ENCODE results near the gene NEURL1B. TPM values are rescaled to one million over a fixed set of nuclear protein-coding genes. Genes with fewer than 3 reads are reported as not detected.

The NEURL1B gene
- total RNA-seq, 2 experiments from 2014 or later, result 0.08 to 0.16 TPM

- no peaks in the 10 kb centered on the region for H3K36me3 Mint-ChIP-seq (ENCODE audit: low read depth)
- H3K27ac Mint-ChIP-seq, result no peak overlapping the region
- peaks cover 2 to 12% of the 10 kb centered on the region in 2 experiments for H3K9me3 ChIP-seq (ENCODE audit: control insufficient read depth in 1 of 2, insufficient read depth in 1 of 2, low read length in 2 of 2)
- ATAC-seq (ENCODE audit: poor library complexity) (no peak), DNase-seq (no peak)
- no peaks in the 10 kb centered on the region for H3K27me3 Mint-ChIP-seq
- POLR2A ChIA-PET, result no interaction called here
- no peaks in the 10 kb centered on the region for H3K4me1 ChIP-seq (ENCODE audit: insufficient read depth, low read length)
- intact Hi-C loops (cut with DNase I, micrococcal nuclease), result no loop called here
- peaks cover 1% of the 10 kb centered on the region for H3K9me3 Mint-ChIP-seq
- H3K36me3 ChIP-seq (ENCODE audit: insufficient read depth, low read length), result no peaks in the 10 kb centered on the region
- no peaks in the 10 kb centered on the region for H3K4me1 Mint-ChIP-seq (ENCODE audit: low read depth)
- no peaks in the 10 kb centered on the region for H3K27me3 ChIP-seq (ENCODE audit: control insufficient read depth in 1 of 2, insufficient read depth in 2 of 2, low read length in 2 of 2)
- CTCF ChIA-PET, result no interaction called here
- no peak overlapping the region for H3K4me3 Mint-ChIP-seq
- TF ChIP-seq CTCF (IDR thresholded peaks at IDR 0.05), result no peak
- H3K4me3 ChIP-seq (ENCODE audit: low read length), result no peak overlapping the region
- no peak overlapping the region for H3K27ac ChIP-seq (ENCODE audit: low read depth in 1 of 2, low read length in 2 of 2)
These were observed 19.9 kb downstream of the NEURL1B start for GRCh38 chr5:172660974-172661373.

GRCh38 chr5:172661526-172661925, 20.5 kb downstream of the NEURL1B start:
- no peaks in the 10 kb centered on the region for H3K9me3 Mint-ChIP-seq
- ChIA-PET CTCF (no interaction called here), POLR2A (no interaction called here)
- H3K4me1 ChIP-seq (ENCODE audit: insufficient read depth, low read length), result no peaks in the 10 kb centered on the region
- no peak overlapping the region for H3K4me3 Mint-ChIP-seq
- ATAC-seq (ENCODE audit: poor library complexity) (no peak), DNase-seq (no peak)
- H3K4me3 ChIP-seq (ENCODE audit: low read length), result no peak overlapping the region
- H3K9me3 ChIP-seq (ENCODE audit: control insufficient read depth in 1 of 2, insufficient read depth in 1 of 2, low read length in 2 of 2), result peaks cover 0 to 7% of the 10 kb centered on the region in 2 experiments
- no peaks in the 10 kb centered on the region for H3K27me3 Mint-ChIP-seq
- H3K27me3 ChIP-seq (ENCODE audit: control insufficient read depth in 1 of 2, insufficient read depth in 2 of 2, low read length in 2 of 2), result no peaks in the 10 kb centered on the region
- no peak for TF ChIP-seq CTCF (IDR thresholded peaks at IDR 0.05)
- no peaks in the 10 kb centered on the region for H3K4me1 Mint-ChIP-seq (ENCODE audit: low read depth)
- H3K27ac Mint-ChIP-seq, result no peak overlapping the region
- H3K27ac ChIP-seq (ENCODE audit: low read depth in 1 of 2, low read length in 2 of 2), result no peak overlapping the region
- H3K36me3 ChIP-seq (ENCODE audit: insufficient read depth, low read length), result no peaks in the 10 kb centered on the region
- intact Hi-C loops (cut with DNase I, micrococcal nuclease), result no loop called here
- H3K36me3 Mint-ChIP-seq (ENCODE audit: low read depth), result no peaks in the 10 kb centered on the region

GRCh38 chr5:172662596-172662995, 21.5 kb downstream of the NEURL1B start:
- Mint-ChIP-seq H3K27ac (no peak overlapping the region), H3K4me1 (ENCODE audit: low read depth) (no peaks in the 10 kb centered on the region), H3K4me3 (no peak overlapping the region), H3K27me3 (no peaks in the 10 kb centered on the region), H3K36me3 (ENCODE audit: low read depth) (no peaks in the 10 kb centered on the region), H3K9me3 (no peaks in the 10 kb centered on the region)
- intact Hi-C loops (cut with DNase I, micrococcal nuclease), result no loop called here
- DNase-seq, result no peak
- no peak for TF ChIP-seq CTCF (IDR thresholded peaks at IDR 0.05)
- no peak overlapping the region for H3K27ac ChIP-seq (ENCODE audit: low read depth in 1 of 2, low read length in 2 of 2)
- ChIA-PET CTCF (no interaction called here), POLR2A (no interaction called here)
- H3K9me3 ChIP-seq (ENCODE audit: control insufficient read depth in 1 of 2, insufficient read depth in 1 of 2, low read length in 2 of 2), result peaks cover 0 to 4% of the 10 kb centered on the region in 2 experiments
- H3K4me1 ChIP-seq (ENCODE audit: insufficient read depth, low read length), result no peaks in the 10 kb centered on the region
- no peak for ATAC-seq (ENCODE audit: poor library complexity)
- no peaks in the 10 kb centered on the region for H3K36me3 ChIP-seq (ENCODE audit: insufficient read depth, low read length)
- H3K27me3 ChIP-seq (ENCODE audit: control insufficient read depth in 1 of 2, insufficient read depth in 2 of 2, low read length in 2 of 2), result no peaks in the 10 kb centered on the region
- no peak overlapping the region for H3K4me3 ChIP-seq (ENCODE audit: low read length)
